BLaER1 (cell line): ENCODE data around the gene CMTM8.
A peak's percentile ranks its signal among the peaks of the same experiment; 100 is the strongest.

ENCODE experiments used
- H3K27ac ChIP-seq: shearing (Covaris generic); formaldehyde crosslinking; 2 replicates; pipeline ENCODE4 v1.8.1; 2022
- H3K27me3 ChIP-seq: shearing (Covaris generic); formaldehyde crosslinking; 2 replicates; pipeline ENCODE4 v1.8.1; 2022
- H3K36me3 ChIP-seq: shearing (Covaris generic); formaldehyde crosslinking; 2 replicates; pipeline ENCODE4 v1.8.1; 2022
- H3K4me1 ChIP-seq: shearing (Covaris generic); formaldehyde crosslinking; 2 replicates; pipeline ENCODE4 v1.8.1; 2022
- H3K4me2 ChIP-seq: shearing (Covaris generic); formaldehyde crosslinking; 2 replicates; pipeline ENCODE4 v1.8.1; 2022
- H3K4me3 ChIP-seq: shearing (Covaris generic); formaldehyde crosslinking; 2 replicates; pipeline ENCODE4 v1.8.1; 2022
- H3K9ac ChIP-seq: shearing (Covaris generic); formaldehyde crosslinking; 2 replicates; pipeline ENCODE4 v1.8.1; 2022
- H3K9me3 ChIP-seq: shearing (Covaris generic); formaldehyde crosslinking; 2 replicates; pipeline ENCODE4 v1.8.1; 2022
- H4K20me1 ChIP-seq: shearing (Covaris generic); formaldehyde crosslinking; 2 replicates; pipeline ENCODE4 v1.8.1; 2022
- Cebpa-rat ChIP-seq: shearing (Covaris generic); IDR thresholded peaks from 2 replicates; pipeline ENCODE4 v1.8.1; 2022

The CMTM8 gene

GRCh38 chr3:32261545-32261944, 23.1 kb downstream of the CMTM8 start:
- no peak overlapping the region for H3K9ac ChIP-seq
- H3K4me1 ChIP-seq: no peaks in the 10 kb centered on the region
- H3K4me2 ChIP-seq: no peak overlapping the region
- TF ChIP-seq Cebpa-rat: no peak
- H3K4me3 ChIP-seq: no peak overlapping the region
- peaks cover 54% of the 10 kb centered on the region for H3K9me3 ChIP-seq
- H4K20me1 ChIP-seq: no peaks in the 10 kb centered on the region
- H3K36me3 ChIP-seq: peaks cover 38% of the 10 kb centered on the region
- H3K27me3 ChIP-seq: no peaks in the 10 kb centered on the region
- no peak overlapping the region for H3K27ac ChIP-seq

DNA sequence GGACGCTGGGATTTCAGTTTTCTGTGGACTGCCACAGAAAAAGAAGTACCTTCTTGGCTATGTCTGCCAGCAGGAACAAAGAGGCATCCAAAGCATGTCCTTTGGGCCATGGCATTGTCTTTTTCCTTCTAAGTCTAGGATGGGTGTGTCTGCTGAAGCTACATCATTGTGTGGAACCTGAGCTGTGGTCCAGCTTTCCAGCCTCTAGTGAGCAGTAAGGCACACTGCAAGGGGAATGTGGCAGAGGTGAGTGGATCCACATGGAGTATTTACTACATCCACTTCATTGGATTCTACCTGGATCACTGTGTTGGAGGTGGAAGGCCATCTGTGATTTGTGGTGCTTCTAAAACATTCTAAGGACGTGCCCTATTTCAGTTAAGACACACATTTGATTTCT, 23.7 kb downstream of the CMTM8 start:
- no peak overlapping the region for H3K27ac ChIP-seq
- no peak overlapping the region for H3K9ac ChIP-seq
- H3K4me2 ChIP-seq: no peak overlapping the region
- no peak for TF ChIP-seq Cebpa-rat
- peaks cover 32% of the 10 kb centered on the region for H3K36me3 ChIP-seq
- H4K20me1 ChIP-seq: no peaks in the 10 kb centered on the region
- H3K4me3 ChIP-seq: no peak overlapping the region
- H3K4me1 ChIP-seq: no peaks in the 10 kb centered on the region
- peaks cover 48% of the 10 kb centered on the region for H3K9me3 ChIP-seq
- no peaks in the 10 kb centered on the region for H3K27me3 ChIP-seq

GRCh38 chr3:32274306-32274705, 35.8 kb downstream of the CMTM8 start:
- no peaks in the 10 kb centered on the region for H3K9me3 ChIP-seq
- H3K4me3 ChIP-seq: no peak overlapping the region
- no peaks in the 10 kb centered on the region for H3K36me3 ChIP-seq
- H3K27me3 ChIP-seq: no peaks in the 10 kb centered on the region
- H3K27ac ChIP-seq: no peak overlapping the region
- no peak for TF ChIP-seq Cebpa-rat
- H3K9ac ChIP-seq: no peak overlapping the region
- peaks cover 46% of the 10 kb centered on the region for H3K4me1 ChIP-seq
- peak overlapping the region; percentile 87; the same call in 1 of the 2 replicates for H3K4me2 ChIP-seq
- no peaks in the 10 kb centered on the region for H4K20me1 ChIP-seq

DNA sequence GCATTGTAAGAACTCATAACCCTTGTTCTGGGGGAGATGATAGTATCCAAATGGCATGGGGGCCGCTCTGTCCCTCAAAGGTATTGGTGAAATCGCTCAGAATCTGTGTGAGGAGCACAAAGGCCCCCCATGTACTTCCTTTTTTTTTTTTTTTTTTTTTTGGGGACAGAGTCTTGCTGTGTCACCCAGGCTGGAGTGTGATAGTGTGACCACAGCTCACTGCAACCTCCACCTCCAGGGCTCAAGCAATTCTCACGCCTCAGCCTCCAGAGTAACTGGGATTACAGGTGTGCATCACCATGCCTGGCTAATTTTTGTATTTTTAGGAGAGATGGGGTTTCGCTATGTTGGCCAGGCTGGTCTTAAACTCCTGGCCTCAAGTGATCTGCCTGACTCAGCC, 37.0 kb downstream of the CMTM8 start:
- no peaks in the 10 kb centered on the region for H4K20me1 ChIP-seq
- H3K4me3 ChIP-seq: peak overlapping the region; percentile 40
- peak overlapping the region; percentile 87 for H3K4me2 ChIP-seq
- 0 out of 2 replicates have a peak overlapping the region, but pooled peaks have one; percentile 61 for H3K9ac ChIP-seq
- no peaks in the 10 kb centered on the region for H3K9me3 ChIP-seq
- no peaks in the 10 kb centered on the region for H3K36me3 ChIP-seq
- TF ChIP-seq Cebpa-rat: no peak
- H3K27me3 ChIP-seq: no peaks in the 10 kb centered on the region
- H3K4me1 ChIP-seq: peaks cover 46% of the 10 kb centered on the region
- H3K27ac ChIP-seq: peak overlapping the region; percentile 62

- Histone ChIP-seq H3K4me3 (peak overlapping the region; percentile 40), H3K4me1 (peaks cover 46% of the 10 kb centered on the region), H3K27ac (peak overlapping the region; percentile 62), H3K4me2 (peak overlapping the region; percentile 87), H3K9me3 (no peaks in the 10 kb centered on the region), H3K27me3 (no peaks in the 10 kb centered on the region), H4K20me1 (no peaks in the 10 kb centered on the region), H3K9ac (peak overlapping the region; percentile 61), H3K36me3 (no peaks in the 10 kb centered on the region)
- peak; percentile 90 for TF ChIP-seq Cebpa-rat
Observed at GRCh38 chr3:32276279-32276841, 37.9 kb downstream of the CMTM8 start.

GRCh38 chr3:32278714-32279113, 40.2 kb downstream of the CMTM8 start:
- Histone ChIP-seq H3K9me3 (no peaks in the 10 kb centered on the region), H3K27me3 (no peaks in the 10 kb centered on the region), H3K4me1 (peaks cover 69% of the 10 kb centered on the region), H3K4me3 (no peak overlapping the region), H3K4me2 (peak overlapping the region; percentile 87; the same call in 1 of the 2 replicates), H4K20me1 (no peaks in the 10 kb centered on the region), H3K9ac (no peak overlapping the region), H3K36me3 (no peaks in the 10 kb centered on the region), H3K27ac (no peak overlapping the region)
- no peak for TF ChIP-seq Cebpa-rat

GRCh38 chr3:32280262-32280910, 41.9 kb downstream of the CMTM8 start:
- H3K4me2 ChIP-seq: no peak overlapping the region
- no peak for TF ChIP-seq Cebpa-rat

DNA sequence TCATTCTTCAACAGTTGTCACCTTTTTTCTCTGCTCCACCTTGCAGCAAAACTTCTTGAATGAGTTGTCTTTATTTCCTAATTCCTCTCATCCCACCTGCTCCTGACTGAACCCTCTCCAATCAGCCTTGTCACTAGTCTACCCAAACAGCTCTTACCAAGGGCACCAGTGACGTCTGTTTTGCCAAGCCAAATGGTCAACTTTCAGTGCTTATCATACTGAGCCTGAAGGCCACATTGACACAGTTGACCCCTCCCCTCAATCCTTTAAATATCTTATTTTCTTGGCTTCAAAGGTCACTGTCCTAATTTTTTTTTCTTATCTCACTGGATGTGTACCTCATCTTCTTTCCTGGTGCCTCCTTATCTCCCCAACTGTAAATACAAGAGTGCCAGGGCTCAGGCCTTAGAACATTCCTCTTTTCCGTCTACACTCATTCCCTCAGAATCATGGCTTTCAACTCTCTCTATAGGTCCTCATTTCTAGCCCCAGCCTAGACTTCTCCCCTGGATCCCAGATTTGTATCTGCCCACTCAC, 43.2 kb downstream of the CMTM8 start:
- Histone ChIP-seq H3K27ac (no peak overlapping the region), H4K20me1 (no peaks in the 10 kb centered on the region), H3K36me3 (no peaks in the 10 kb centered on the region), H3K27me3 (no peaks in the 10 kb centered on the region), H3K4me1 (peaks cover 74% of the 10 kb centered on the region), H3K4me2 (0 out of 2 replicates have a peak overlapping the region, but pooled peaks have one; percentile 1), H3K4me3 (no peak overlapping the region), H3K9ac (no peak overlapping the region), H3K9me3 (no peaks in the 10 kb centered on the region)
- no peak for TF ChIP-seq Cebpa-rat

More at GRCh38 chr3:32280262-32280910, 41.9 kb downstream of the CMTM8 start:
- Histone ChIP-seq H3K36me3 (no peaks in the 10 kb centered on the region), H4K20me1 (no peaks in the 10 kb centered on the region), H3K9me3 (no peaks in the 10 kb centered on the region), H3K4me1 (peaks cover 74% of the 10 kb centered on the region), H3K27ac (no peak overlapping the region), H3K4me3 (no peak overlapping the region), H3K9ac (no peak overlapping the region), H3K27me3 (no peaks in the 10 kb centered on the region)

DNA sequence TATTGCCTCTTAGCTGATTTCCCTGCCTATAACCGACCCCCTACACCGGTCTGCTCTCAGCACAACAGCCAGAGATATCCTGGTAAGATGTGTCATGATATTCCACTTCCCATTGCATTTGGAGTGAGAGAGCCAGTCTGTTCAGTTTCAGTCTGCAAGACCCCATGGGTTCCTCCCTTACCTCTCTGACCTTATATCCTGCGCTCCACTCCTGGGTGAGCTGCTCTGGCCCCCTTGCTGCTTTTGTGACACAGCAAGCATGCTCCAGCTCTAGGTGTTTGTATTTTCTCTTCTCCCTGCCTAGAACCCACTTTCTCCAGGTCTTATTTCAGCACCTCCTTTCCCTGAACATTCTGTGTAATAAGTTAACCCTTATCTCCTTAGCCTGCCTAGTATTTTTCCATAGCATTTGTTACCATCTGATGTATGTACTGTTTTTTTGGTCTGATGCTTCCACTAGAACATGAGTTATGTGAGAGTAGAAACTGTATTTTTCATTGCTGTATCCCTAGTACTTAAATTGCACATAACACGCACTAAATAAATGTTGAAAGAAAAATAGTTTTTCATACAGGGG, 44.2 kb downstream of the CMTM8 start:
- Histone ChIP-seq H3K27me3 (no peaks in the 10 kb centered on the region), H3K4me1 (peaks cover 71% of the 10 kb centered on the region), H3K4me3 (peak overlapping the region; percentile 50; the same call in 1 of the 2 replicates), H3K9ac (peak overlapping the region; percentile 34; the same call in 1 of the 2 replicates), H4K20me1 (no peaks in the 10 kb centered on the region), H3K36me3 (no peaks in the 10 kb centered on the region), H3K4me2 (peak overlapping the region; percentile 85), H3K27ac (peak overlapping the region; percentile 68), H3K9me3 (no peaks in the 10 kb centered on the region)
- no peak for TF ChIP-seq Cebpa-rat

DNA sequence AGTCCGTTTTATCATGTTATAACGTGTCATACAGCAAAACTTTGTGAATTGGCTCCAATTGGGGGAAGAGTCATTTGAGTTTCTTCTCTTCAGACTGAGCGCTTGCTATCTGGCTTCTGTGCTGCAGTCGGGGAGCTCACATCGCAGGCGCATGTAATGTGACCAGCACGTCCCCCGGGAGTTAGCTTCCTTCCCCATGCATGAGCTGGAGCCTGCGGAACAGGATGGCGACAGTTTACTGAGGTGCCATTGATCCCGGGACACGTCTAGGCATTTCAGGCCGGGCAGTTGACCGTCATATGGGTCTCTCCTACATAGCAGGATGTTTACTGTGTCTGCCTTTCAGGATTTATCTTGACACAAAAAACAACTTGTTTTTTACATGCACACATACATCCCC, 44.8 kb downstream of the CMTM8 start:
- TF ChIP-seq Cebpa-rat: no peak
- H3K4me1 ChIP-seq: peaks cover 69% of the 10 kb centered on the region
- H3K27ac ChIP-seq: peak overlapping the region; percentile 68
- H3K27me3 ChIP-seq: no peaks in the 10 kb centered on the region
- H3K9ac ChIP-seq: peak overlapping the region; percentile 34; the same call in 1 of the 2 replicates
- peak overlapping the region; percentile 50; the same call in 1 of the 2 replicates for H3K4me3 ChIP-seq
- peak overlapping the region; percentile 85 for H3K4me2 ChIP-seq
- no peaks in the 10 kb centered on the region for H3K36me3 ChIP-seq
- no peaks in the 10 kb centered on the region for H4K20me1 ChIP-seq
- no peaks in the 10 kb centered on the region for H3K9me3 ChIP-seq
